Testis (tissue), 2 donors: ENCODE measurements around the gene SMG1.
A peak's percentile ranks its signal among the peaks of the same experiment; 100 is the strongest.

ENCODE experiments used
- CTCF ChIP-seq, 3 experiments: fragments of 450-650 bp in 2 of 3; fragments of 200-600 bp in 1 of 3; sonication (generic) in 1 of 3; IDR thresholded peaks; one replicate each; pipeline ENCODE4 v1.5.1; 2016 to 2019; ENCODE audit warnings: antibody characterized with exemption in 3 of 3, mild to moderate bottlenecking in 2 of 3, moderate library complexity in 1 of 3
- POLR2A ChIP-seq: fragments of 450-650 bp; IDR thresholded peaks from one replicate; pipeline ENCODE4 v1.6.1; 2017; ENCODE audit warnings: antibody characterized with exemption, mild to moderate bottlenecking, moderate library complexity

GRCh38 chr16:18801145-18801972 is 124.8 kb downstream of the SMG1 start, which contains the start of gene ARL6IP1:
- TF ChIP-seq CTCF (IDR thresholded peaks at IDR 0.05) (peak; percentile 85 to 98 (median 96)), POLR2A (peak; percentile 100)
